Breast epithelium (tissue), 4 donors: ENCODE measurements around the gene AGAP9. TPM values are rescaled to one million over a fixed set of nuclear protein-coding genes. Genes with fewer than 3 reads are reported as not detected.
A peak's percentile ranks its signal among the peaks of the same experiment; 100 is the strongest.
"Not testable (repeated sequence)": the region's sequence is repeated elsewhere in the genome, so short reads cannot be mapped to it uniquely, and the experiment has no call there.

ENCODE experiments used
- DNase-seq, 2 donors: peaks; one replicate each; pipeline ENCODE4 v3.0.0-alpha.2; 2019; ENCODE audit warnings: low spot score in 2 of 2
- H3K27ac ChIP-seq, 2 donors: fragments of 200-600 bp; sonication (generic) in 1 of 2; one replicate each; pipeline ENCODE4 v1.5.1; 2016 to 2019; ENCODE audit warnings: mild to moderate bottlenecking in 1 of 2
- H3K27me3 ChIP-seq, 2 donors: fragments of 200-600 bp; sonication (generic) in 1 of 2; one replicate each; pipeline versions ENCODE4 v1.5.1 to v1.6.0; 2017 to 2019; ENCODE audit warnings: control low read depth in 1 of 2, mild to moderate bottlenecking in 1 of 2
- H3K36me3 ChIP-seq: fragments of 200-600 bp; one replicate; pipeline ENCODE4 v1.5.1; 2019
- H3K4me1 ChIP-seq, 2 donors: fragments of 200-600 bp; sonication (generic); one replicate each; pipeline ENCODE4 v1.5.1; 2016 to 2019; ENCODE audit warnings: control low read depth in 1 of 2
- H3K4me3 ChIP-seq, 3 donors: fragments of 200-600 bp; sonication (generic); 1 replicate in 2 of 3; 2 replicates in 1 of 3; pipeline ENCODE4 v1.5.1; 2016 to 2019; ENCODE audit warnings: mild to moderate bottlenecking in 3 of 3, moderate library complexity in 2 of 3
- H3K9me3 ChIP-seq, 2 donors: fragments of 200-600 bp; sonication (generic) in 1 of 2; one replicate each; pipeline ENCODE4 v1.5.1; 2016 to 2019; ENCODE audit warnings: control low read depth in 1 of 2
- intact Hi-C: fragments of 100-400 bp; cut with DNase I; formaldehyde crosslinking; loops from one replicate; pipeline ENCODE4 v1.15.1; 2023; ENCODE audit warnings: low total_unique reads
- total RNA-seq, 3 donors: library from RNA; depleted of rRNA; stranded (reverse); fragments of >200 nt; gene quantifications; one replicate each; pipeline ENCODE4 v1.1.0, GENCODE V29; 2016

AGAP9 gene
- total RNA-seq, 3 donors from 2014 or later: 5.8 to 21.0 (median 6.0) TPM

DNA sequence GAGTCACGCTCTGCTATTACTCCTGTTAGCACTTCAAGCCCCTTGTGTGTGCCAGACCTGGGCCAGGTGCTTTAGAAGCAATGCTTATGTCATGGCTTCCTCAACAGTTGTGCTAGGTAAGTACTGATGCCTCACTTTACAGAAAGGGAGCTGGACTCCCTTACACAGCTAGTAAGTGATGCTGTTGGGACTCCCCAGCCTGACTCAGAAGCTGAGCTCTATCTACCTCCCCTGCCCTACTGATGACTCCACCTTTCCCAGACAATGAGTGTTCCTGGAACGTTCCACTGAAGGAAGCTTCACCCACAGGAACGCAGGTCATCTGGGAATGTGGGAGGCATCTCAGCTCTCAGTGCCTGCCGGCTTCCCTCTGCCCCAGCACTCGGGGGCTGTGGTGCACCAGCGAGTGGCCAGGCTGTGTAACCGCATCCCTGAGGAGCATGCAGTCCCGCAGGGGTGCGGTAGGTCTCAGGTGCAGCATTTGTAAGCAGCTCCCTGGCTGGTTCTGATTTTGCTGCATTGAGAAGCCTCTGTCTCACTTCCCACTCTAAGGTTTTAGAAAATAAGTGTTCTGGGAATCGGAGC, 42.2 kb downstream of the AGAP9 start:
- H3K27me3 ChIP-seq, H3K9me3 ChIP-seq, H3K36me3 ChIP-seq, H3K4me1 ChIP-seq, intact Hi-C loops, H3K4me3 ChIP-seq, H3K27ac ChIP-seq: not testable (repeated sequence)
- peak in 1 of 2 donors; percentile 30 for DNase-seq

DNA sequence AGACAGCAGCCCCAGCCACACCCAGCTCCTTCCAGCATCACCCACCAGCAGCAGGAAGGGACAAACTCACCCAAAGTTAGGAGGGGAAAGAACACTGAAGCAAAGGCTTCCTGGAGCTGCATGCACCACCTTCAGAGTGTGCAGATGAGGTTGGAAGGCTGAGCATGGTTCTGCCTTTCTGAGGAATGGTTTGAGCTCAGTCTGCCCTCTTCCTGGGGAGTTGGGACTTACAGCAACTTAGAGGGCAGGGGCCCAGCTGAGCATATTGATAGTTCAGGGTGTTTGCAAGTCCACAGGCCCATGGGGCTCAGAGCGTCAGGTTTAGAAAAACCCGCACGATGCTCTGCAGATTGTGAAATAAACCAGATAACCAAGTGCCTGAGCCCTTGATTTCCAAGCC, 43.3 kb downstream of the AGAP9 start:
- H3K27me3 ChIP-seq, intact Hi-C loops, H3K4me1 ChIP-seq, H3K27ac ChIP-seq, DNase-seq, H3K36me3 ChIP-seq, H3K4me3 ChIP-seq, H3K9me3 ChIP-seq: not testable (repeated sequence)

DNA sequence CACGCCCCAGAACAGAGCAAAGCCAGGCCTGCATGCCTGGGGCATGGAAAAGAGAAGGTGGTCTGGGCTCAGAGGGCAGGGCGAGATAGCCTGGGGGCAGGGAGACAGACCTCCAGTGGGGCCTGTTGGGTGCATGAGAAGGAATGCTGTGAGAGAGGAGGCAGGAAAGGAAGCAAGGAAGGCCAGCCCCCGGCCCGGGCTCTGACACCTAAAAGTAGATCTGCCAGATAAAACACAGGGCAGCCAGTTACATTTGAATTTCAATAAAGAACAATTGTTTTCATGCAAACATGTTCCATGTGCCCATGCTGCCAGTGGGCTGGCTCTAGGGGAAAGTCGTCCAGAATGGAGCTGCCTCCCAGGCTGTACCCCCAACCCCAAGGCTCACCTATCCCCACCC, 45.3 kb downstream of the AGAP9 start:
- intact Hi-C loops, H3K4me1 ChIP-seq, DNase-seq, H3K4me3 ChIP-seq, H3K9me3 ChIP-seq, H3K27ac ChIP-seq, H3K36me3 ChIP-seq, H3K27me3 ChIP-seq: not testable (repeated sequence)

DNA sequence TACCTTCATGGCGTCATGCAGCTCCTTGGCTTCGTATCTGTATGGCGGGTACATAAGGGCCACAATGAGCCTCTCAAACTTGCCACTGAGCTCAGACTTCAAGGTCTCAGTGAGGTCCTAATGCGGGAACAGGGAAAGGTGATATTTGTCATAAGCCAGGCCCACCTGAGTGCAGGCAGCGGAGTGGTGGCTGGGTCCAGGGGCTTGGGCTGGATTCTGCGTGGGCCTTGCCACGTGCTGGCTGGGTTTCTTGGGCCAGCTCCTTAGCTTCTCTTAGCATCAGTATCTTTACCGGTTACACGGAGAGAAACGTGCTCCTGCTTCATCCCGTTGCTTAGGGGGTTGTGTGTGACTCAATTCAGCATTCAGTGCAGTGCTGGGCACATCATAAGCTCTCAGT, 46.4 kb downstream of the AGAP9 start:
- H3K36me3 ChIP-seq, H3K9me3 ChIP-seq, H3K27ac ChIP-seq, H3K4me1 ChIP-seq, H3K4me3 ChIP-seq, intact Hi-C loops, DNase-seq, H3K27me3 ChIP-seq: not testable (repeated sequence)

DNA sequence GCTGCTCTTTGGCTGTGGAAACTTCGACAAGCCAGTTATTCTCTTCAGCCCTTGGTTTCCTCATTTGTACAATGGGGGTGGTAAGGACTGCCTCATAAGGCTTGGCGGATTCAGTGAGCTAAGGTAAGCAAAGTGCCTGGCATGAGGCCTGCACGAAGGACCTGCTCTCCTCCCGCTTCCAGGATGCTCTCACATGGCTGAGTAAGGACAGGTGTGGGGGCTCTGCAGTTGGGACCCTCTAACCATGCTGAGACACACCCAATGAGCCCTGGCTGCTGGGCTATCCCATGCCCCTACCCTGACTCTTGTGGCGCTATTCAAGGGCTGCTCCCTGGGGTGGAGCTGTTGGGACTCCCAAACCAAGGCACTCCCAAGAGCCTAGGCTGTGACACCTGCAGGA, 48.3 kb downstream of the AGAP9 start:
- H3K4me3 ChIP-seq, H3K9me3 ChIP-seq, H3K36me3 ChIP-seq, intact Hi-C loops, H3K27me3 ChIP-seq, H3K4me1 ChIP-seq, DNase-seq, H3K27ac ChIP-seq: not testable (repeated sequence)

DNA sequence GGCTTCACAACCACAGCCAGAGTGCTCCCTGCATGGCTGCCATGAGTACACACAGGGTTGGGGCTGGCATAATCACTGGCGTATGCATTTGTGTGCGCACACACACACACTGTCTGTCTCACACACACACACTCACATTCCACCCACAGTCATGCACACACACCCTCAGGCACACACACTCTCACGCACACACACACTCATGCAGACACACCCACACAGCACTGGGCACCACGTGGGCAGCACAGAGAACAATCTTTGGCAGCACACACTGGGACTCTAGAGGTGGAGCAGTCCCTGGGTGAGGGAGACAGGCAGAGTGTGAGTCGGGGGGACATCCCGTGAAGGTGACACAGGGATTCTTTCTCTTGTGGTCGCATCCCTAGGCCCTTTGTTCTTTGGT, 49.9 kb downstream of the AGAP9 start:
- intact Hi-C loops, DNase-seq, H3K27ac ChIP-seq, H3K4me3 ChIP-seq, H3K9me3 ChIP-seq, H3K4me1 ChIP-seq, H3K27me3 ChIP-seq, H3K36me3 ChIP-seq: not testable (repeated sequence)

DNA sequence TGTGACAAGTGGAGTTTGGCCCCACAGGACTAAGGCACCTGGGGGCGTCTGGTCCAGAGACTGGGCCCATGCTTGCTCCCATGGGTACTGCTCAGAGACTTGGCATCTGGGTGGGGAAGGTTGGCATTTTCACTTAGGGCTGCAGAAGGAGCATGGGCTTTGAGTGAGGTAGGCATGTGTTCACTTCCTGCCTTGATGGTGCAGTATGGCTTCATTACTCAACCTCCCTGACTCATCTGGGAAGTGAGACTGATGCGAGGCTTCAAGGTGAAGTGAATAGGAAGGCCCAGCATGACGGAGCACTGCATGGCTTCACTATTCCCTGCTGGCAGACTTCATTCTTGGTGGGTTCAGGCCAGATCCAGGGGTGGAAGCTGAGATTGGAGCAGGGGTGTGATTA, 50.8 kb downstream of the AGAP9 start:
- H3K36me3 ChIP-seq, H3K4me1 ChIP-seq, DNase-seq, H3K4me3 ChIP-seq, H3K27ac ChIP-seq, intact Hi-C loops, H3K27me3 ChIP-seq, H3K9me3 ChIP-seq: not testable (repeated sequence)

DNA sequence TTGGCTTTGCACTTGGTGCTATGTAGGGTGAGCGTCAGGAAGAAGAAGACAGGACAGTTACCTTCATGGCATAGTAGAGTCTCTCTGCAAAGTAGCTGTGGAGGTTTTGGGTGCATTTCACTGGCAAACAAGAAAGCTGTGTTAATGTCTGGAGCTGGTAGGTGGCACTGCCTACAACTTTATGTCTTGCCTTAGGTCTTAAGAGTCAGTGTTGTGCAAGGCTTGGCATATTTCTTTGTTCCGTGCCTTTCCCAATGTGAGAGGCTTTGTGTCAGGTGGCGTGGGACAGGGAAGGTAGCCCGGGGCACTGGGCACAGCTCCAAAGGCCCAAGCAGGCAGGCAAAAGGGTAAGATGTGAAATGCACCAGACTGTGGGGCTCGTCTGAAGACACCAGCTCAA, 51.4 kb downstream of the AGAP9 start:
- H3K9me3 ChIP-seq, H3K4me3 ChIP-seq, H3K4me1 ChIP-seq, intact Hi-C loops, H3K36me3 ChIP-seq, H3K27me3 ChIP-seq, DNase-seq, H3K27ac ChIP-seq: not testable (repeated sequence)

DNA sequence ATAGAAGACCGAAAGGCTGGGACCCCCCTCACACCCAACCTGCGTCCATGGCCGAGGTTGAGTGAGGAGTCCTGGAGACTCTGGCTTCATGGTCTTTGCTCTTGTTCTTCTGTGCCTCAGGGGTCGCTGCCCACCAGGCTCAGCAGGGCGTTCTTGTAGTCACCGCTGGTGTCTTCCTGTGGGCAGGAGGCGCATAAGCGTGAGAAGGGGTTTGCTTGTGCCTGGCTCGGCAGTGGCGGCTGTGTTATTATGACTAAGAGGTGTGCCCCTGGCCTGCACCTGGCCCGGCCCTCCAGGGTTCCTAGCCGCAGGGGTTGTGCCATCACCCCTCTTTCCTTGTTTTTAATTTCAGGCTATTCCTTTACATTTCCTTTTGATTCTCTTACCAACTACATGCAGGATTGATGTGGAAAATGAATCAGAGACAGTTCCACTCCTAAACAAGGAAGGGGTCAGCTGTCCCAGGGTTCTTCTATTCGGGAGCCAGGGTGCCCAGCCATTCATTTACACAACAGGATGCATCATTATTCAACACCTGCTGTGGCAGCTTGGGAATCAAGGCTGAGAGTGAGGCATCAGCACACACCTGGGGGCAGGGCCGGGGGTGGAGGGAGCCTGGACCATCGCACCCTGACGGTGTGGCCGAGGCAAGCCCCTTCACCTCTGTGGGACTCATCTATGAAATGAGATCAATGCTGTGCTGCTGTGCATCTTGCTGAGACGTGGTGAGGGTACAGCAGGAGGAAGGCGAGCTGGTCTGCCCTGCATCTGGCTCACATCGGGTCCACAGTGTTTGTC, 54.5 kb downstream of the AGAP9 start:
- intact Hi-C loops, H3K36me3 ChIP-seq, H3K27me3 ChIP-seq, H3K27ac ChIP-seq, H3K9me3 ChIP-seq, DNase-seq, H3K4me3 ChIP-seq, H3K4me1 ChIP-seq: not testable (repeated sequence)

DNA sequence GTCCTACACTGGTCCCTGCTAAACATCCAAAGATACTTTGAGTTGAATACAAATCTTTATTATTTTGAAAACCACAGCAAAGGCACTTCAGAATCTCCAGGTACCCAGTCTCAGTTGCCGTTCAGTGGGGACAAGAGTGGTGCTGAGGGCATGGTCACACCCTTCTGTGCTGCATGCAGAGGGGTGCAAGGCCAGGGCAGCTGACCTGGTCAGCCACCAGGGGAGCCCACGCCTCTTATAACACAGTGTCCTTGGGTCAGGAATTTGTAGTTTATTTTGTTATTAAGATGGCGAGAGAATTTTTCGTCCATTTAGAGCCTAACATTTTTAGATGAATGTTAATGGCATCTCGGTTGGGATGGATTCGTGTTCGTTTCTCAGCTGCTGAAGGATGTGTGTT, 55.5 kb downstream of the AGAP9 start:
- DNase-seq, H3K27ac ChIP-seq, H3K4me3 ChIP-seq, H3K27me3 ChIP-seq, H3K9me3 ChIP-seq, H3K4me1 ChIP-seq, H3K36me3 ChIP-seq, intact Hi-C loops: not testable (repeated sequence)

DNA sequence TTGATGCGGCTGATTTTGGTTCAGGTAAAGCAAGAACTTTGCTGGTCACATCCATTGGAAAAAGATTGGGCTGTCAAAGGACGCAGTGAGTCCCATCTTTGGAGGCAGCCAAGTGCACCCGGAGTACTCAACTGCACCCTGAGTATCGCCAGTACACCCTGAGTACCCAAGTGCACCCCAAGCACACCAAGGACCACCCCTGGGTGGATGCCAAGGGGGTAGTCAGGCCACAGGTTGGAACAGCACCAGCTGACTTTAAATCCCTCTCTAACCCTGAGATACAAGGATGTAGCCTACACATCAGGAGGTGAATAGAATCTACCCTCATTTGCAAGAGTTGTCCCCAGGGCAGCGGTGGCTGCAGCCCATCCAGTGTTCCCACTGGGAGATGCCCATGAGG, 56.0 kb downstream of the AGAP9 start:
- H3K4me1 ChIP-seq, H3K36me3 ChIP-seq, intact Hi-C loops, H3K27ac ChIP-seq, H3K4me3 ChIP-seq, DNase-seq, H3K27me3 ChIP-seq, H3K9me3 ChIP-seq: not testable (repeated sequence)

DNA sequence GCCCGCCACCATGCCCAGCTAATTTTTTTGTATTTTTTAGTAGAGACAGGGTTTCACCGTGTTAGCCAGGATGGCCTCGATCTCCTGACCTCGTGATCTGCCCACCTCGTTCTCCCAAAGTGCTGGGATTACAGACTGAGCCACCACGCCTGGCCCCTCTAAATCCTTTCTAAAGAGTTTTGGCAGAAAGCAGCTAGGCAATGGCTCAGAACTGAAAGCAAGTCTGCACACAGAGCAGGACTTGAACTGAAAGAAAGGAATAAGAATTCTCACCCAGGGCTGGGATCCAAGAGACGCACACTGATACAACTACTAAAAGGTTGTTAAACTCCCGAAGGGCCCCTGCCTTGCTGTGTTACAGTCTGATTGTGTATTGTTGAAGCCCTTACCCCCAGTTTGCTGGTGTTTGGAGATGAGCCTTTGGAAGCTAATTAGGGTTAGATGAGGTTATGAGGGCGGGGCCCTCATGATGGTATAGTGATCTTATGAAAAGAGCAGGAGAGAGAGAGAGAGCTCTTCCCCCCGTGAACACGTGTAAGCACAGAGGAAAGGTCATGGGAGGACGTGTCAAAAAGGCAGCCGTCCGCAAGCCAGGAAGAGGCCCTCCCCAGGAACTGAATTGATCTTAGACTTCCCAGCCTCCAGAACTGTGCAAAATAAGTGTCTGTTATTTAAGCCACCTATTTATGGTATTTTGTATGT, 58.1 kb downstream of the AGAP9 start:
- DNase-seq, H3K36me3 ChIP-seq, H3K4me1 ChIP-seq, H3K27me3 ChIP-seq, H3K9me3 ChIP-seq, H3K27ac ChIP-seq, H3K4me3 ChIP-seq, intact Hi-C loops: not testable (repeated sequence)

DNA sequence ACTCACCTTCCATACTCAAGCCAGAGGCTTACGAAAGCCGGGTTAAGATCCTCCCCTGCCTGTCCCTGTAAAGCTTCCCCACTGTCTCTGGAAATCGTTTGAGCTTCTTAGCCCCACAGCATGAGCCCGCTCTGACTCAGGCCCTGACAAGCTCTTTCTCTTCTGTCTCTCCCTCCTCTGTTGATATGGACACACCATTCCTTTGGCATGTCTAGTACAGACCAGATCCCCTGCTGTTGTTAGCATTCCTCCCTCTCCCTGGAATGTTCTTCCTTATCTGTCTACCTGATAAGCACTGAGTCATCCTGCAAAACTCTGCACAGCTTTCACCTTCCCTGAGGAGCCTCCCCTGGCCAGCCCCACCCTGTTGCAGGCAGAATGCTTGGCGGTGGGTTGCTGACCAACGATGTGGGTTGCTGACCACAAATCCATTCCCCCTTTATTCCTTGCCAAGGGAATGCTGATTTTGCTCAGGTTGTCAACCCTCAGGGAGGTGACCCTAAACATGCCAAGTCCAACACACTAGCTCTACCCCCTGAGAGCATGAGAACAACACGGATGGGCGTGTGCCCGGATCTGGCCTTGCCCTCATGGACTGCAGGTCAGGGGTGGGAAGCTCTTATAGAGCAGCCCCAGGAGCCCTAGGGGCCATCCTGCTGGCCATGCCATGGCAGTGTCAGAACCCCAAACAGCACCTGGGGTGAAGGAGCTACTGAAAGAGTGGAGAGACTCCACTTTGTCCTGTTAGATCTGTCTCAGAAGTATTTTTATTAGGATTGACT, 60.7 kb downstream of the AGAP9 start:
- H3K4me1 ChIP-seq, DNase-seq, H3K27ac ChIP-seq, H3K27me3 ChIP-seq, H3K36me3 ChIP-seq, intact Hi-C loops, H3K4me3 ChIP-seq, H3K9me3 ChIP-seq: not testable (repeated sequence)
